Fibroblast of mammary gland (primary cell): ENCODE measurements around the gene PRIMA1.
A peak's percentile ranks its signal among the peaks of the same experiment; 100 is the strongest.

Source experiments
- DNase-seq: peaks from one replicate; pipeline ENCODE4 v3.0.0-alpha.2; 2010; ENCODE audit warnings: low read depth
- H3K4me3 ChIP-seq: 2 replicates; pipeline ENCODE4 v1.5.1; 2011; ENCODE audit warnings: low read depth, mild to moderate bottlenecking, low read length, moderate library complexity; ENCODE audit not compliant: control insufficient read depth
- CTCF ChIP-seq: conservative IDR thresholded peaks from 2 replicates; pipeline ENCODE4 v1.5.1; 2011; ENCODE audit warnings: low read depth, low read length, inconsistent platforms; ENCODE audit not compliant: control insufficient read depth, insufficient read depth

Gene PRIMA1

GRCh38 chr14:93686268-93686667, 102.0 kb downstream of the PRIMA1 start:
- H3K4me3 ChIP-seq, result no peak overlapping the region
- no peak for TF ChIP-seq CTCF
- no peak for DNase-seq

- no peak for DNase-seq
- no peak overlapping the region for H3K4me3 ChIP-seq
- no peak for TF ChIP-seq CTCF
Measured at GRCh38 chr14:93685121-93685895, 103.0 kb downstream of the PRIMA1 start.

GRCh38 chr14:93683226-93683625, 105.1 kb downstream of the PRIMA1 start:
- no peak overlapping the region for H3K4me3 ChIP-seq
- DNase-seq, result peak; percentile 22
- TF ChIP-seq CTCF, result no peak

- DNase-seq, result no peak
- no peak overlapping the region for H3K4me3 ChIP-seq
- no peak for TF ChIP-seq CTCF
Measured at GRCh38 chr14:93682459-93682858, 105.8 kb downstream of the PRIMA1 start.

- no peak for DNase-seq
- H3K4me3 ChIP-seq, result no peak overlapping the region
- TF ChIP-seq CTCF, result no peak
Measured at GRCh38 chr14:93676416-93676958, 111.8 kb downstream of the PRIMA1 start.

- DNase-seq, result no peak
- no peak for TF ChIP-seq CTCF
- H3K4me3 ChIP-seq, result no peak overlapping the region
Measured at GRCh38 chr14:93675651-93676050, 112.6 kb downstream of the PRIMA1 start.
